GM18858 (cell line): Measurements from ENCODE around the gene PRPSAP1.
"Not testable (repeated sequence)": the region's sequence is repeated elsewhere in the genome, so short reads cannot be mapped to it uniquely, and the experiment has no call there.

Source experiments
- ATAC-seq: cut with Tn5 transposase; IDR thresholded peaks from one replicate; pipeline ENCODE4 v1.9.1; 2021; ENCODE audit not compliant: unreplicated experiment

The PRPSAP1 gene

GRCh38 chr17:76327696-76328095, 26.0 kb downstream of the PRPSAP1 start:
- no peak for ATAC-seq

DNA sequence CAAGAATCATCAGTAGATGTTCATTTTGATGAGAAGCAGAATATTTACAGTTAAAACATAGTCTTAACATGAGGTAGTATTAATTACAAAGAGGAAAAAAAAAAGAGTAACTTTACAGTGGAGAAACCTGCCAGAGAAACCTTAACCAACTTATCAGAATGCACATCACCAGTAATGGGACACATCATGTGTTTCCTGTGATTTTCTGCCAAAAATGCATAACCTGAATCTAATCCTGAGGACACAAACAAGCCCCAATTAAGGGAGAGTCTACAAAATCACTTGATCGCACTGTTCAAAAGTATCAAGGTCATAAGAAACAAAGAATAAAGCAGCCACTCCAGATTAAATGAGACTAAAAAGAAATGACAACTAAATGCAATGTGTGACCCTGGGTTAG, 27.4 kb downstream of the PRPSAP1 start:
- no peak for ATAC-seq

DNA sequence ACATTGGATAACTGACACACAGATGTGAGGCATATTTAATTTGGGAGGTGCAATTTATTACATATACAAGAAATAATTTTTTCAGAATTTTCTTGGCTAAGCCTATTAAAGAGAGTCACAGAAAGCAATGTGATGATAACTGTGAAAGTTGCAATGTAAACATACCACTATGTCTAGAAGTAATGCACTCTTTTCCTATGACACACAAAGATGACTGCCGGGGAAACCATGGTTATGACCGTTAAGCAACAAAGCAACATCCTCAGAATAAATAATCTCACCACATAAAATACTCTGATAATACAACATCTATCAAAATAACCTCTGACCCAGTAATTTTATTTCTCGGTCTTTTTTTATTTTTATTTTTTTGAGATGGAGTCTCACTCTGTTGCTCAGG, 35.1 kb downstream of the PRPSAP1 start:
- ATAC-seq, result no peak

DNA sequence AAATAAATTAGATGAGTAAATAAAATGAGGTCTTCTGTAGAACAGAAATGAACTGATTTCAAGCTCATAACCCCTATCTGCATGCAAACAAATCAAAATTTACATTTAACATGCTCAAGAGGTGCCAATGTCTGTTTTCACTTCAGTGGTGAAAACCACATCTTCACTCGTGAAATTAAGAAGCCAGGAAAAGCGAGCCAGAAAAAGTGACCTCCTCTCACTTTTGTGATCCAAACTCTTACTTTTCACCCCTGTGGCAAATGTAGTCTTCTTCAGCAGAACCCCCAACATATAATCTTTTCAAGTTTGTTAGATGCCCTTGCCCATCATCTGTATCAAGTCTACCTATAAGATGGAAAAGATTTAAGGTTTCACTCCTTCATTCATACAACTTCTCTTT, 36.2 kb downstream of the PRPSAP1 start:
- no peak for ATAC-seq

- no peak for ATAC-seq
Measured at GRCh38 chr17:76314392-76315227, 39.1 kb downstream of the PRPSAP1 start.

DNA sequence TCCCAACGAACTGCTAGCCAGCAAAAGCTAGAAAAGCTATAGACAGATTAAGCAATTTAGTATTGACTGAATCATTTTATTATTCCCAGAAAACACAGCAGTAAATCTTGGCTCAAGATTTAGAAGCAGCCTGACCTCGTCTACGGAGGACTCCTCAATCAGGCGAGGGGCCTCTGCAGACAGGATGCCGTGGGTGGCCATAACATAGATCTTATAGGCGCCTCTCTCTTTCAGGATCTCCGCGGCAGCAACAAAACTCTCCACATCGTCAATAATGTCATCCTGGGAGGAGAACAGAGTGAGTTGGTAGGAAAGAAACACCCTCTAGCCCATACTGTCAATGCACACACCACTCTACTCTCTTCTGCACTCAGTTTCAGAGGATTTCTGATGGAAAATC, 41.0 kb downstream of the PRPSAP1 start:
- ATAC-seq, result no peak

- ATAC-seq, result no peak
Measured at GRCh38 chr17:76309461-76309860, 44.3 kb downstream of the PRPSAP1 start.

GRCh38 chr17:76307966-76308338, 45.8 kb downstream of the PRPSAP1 start, which contains the start of gene QRICH2:
QRICH2 (minus strand) TSS chr17:76308276; CDS start chr17:76307998, 278 bp downstream.
- no peak for ATAC-seq

DNA sequence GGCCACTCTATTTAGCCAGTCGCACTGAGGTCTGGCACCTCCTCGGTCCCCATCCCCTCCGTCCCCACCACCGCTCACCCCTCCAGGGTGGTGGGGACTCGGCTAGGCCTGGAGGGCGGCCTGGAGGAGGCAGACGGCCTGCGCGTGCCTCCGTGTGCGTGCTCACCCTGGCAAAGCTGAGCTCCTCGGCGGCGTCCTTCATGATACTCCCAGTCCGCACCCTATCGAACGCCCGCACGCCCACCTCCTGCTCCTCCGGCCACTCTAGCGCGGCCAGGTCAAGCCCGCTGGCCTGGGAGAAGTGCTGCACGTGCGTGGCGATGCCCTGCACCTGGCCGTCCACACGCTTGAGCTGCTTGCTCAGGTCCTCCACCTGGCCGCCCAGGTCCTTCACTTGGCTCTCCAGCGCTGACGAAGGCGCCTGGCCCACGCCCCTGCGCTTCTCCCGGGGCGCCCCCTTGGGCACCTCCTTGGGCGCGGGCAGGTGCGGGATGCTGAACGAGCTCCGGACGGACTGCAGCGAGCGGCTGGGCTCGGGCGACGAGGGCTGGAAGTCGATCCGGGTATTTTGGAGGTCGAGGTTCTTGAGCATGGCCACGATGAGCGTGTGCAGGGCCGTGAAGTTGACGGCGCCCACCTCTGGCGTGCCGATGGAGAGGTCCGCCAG, 46.3 kb downstream of the PRPSAP1 start:
- no peak for ATAC-seq

DNA sequence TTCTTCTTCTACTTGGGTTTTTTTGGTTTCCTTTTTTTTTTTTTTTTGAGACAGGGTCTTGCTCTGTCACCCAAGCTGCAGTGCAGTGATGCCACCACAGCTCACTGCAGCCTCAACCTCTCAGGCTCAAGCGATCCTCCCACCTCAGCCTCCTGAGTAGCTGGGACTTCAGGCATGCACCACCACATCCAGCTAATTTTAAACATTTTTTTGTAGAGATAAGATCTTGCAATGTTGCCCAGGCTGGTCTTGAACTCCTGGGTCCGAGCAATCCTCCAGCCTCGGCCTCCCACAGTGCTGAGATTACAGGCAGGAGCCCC, 48.6 kb downstream of the PRPSAP1 start:
- ATAC-seq, result not testable (repeated sequence)

DNA sequence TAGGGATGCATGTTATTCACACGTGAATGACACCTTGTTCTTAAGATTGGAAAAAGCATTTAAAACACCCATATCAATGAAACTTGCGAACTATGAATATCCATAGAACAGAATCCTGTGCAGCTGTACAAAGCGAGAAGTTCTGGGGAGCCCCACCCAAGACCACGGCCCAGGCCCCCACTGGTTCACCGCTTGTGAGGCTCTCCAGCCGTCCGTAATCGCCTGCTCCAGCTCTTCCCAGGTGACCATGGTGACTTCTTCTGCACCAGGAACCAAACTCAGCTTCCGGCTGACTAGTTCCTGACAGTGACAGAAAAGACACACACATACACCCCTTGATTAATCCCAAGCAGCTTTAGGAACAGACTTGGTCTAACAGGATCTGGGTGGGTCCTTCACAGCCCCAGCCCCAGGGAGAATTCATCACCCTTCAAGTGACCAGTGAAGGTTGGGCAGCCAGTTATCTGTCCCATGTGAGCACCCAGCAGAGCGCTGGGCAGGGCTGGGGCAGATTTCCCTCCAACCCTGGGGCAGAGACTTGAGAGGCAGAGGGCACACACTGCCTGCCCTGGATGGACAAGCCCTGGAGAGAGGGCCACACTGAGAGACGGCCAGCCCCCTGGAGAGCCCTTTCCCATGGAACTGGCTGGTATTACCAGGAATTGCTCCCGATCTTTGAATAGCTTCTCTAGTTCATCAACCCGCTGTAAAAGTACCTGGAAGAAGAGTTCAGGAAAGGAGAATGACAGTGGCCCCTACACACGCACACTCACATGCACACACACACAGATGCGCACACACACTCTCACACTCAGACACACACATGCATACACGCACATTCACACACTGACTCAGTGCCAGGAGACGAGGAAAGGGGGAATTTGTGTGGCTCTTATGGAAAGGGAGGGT, 49.2 kb downstream of the PRPSAP1 start:
- no peak for ATAC-seq

DNA sequence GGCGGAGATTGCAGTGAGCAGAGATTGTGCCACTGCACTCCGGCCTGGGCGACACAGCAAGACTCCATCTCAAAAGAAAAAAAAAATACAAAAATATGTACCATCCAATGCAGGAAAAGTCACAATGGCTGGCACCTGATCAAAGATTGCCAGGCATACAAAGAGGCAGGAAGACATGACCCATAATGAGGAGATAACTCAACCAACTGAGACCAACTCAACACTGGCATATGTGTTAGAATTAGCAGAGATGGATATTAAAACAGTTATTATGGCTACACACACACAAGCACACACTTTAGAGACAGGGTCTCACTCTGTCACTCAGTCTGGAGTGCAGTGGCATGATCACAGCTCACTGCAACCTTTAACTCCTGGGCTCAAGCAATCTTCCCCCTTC, 56.3 kb downstream of the PRPSAP1 start:
- no peak for ATAC-seq

DNA sequence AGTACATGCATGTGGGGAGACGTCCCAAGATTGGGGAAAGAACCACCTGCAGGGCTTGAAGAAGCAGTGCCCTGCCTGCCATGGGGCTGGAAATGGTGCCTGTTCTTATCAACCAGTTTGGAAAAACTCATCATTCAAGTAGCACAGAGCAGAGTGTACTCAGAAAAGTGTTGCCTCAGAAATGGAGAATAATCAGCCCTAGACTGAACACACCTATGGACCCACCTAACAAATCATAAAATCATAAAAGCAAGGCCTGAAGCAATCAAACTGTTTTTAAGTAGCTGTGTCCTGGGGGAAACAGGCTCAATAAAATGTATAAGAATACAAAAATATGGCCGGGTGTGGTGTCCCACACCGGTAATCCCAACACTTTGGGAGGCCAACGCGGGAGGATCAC, 56.8 kb downstream of the PRPSAP1 start:
- ATAC-seq, result no peak

GRCh38 chr17:76296186-76296585, 57.5 kb downstream of the PRPSAP1 start:
- ATAC-seq, result no peak

GRCh38 chr17:76293106-76293505, 60.6 kb downstream of the PRPSAP1 start:
- ATAC-seq, result no peak

DNA sequence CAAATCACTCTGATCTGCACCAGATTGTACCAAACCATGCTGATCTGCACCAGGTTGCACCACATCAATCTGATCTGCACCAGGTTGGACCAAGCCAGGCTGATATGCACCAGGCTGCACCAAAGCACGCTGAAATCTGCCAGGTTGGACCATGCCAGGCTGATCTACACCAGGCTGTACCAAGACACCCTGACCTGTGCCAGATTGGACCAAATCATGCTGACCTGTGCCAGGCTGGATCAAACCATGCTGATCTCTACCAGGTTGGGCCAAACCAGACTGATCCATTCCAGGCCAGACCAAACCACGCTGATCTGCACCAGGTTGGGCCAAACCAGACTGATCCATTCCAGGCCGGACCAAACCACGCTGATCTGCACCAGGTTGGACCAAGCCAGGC, 61.1 kb downstream of the PRPSAP1 start:
- ATAC-seq, result no peak

DNA sequence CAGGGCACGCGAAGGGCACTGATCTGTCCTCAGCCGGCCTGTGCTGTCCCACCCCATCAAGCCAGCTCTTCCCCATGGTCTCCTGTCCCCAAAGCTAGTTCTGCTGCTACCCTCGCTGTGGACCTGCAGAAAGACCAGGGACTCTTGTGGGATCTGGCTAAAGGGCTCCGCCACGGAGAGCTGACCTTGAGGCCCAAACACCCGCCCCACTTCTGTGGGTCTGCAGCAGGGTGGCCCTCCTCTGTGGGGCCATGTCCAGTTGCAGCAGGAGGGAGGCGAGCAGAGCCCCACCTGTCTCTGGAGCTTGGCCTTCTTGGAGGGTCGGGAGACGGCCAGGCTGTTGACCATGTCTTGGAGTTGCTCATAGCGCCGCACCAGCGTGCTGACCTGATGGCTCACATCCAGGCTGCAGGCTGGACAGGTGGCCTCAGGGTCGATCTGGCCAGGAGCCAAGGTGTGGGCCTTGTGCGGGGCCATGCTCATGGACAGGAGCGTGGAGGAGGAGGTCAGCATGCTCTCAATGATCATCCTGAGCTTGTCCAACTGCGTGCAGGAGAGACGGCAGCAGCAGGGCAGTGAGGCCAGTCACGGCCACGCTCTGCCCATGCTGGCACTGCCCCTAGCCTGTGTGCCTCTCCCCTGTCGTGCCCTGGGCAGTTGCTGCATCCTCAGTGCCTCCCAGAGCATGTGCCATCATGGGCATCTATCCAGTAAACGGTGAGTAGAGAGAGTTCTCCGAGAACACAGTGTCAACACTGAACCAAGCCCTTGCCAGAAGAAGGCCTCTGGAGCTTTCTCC, 71.9 kb downstream of the PRPSAP1 start:
- ATAC-seq, result no peak

DNA sequence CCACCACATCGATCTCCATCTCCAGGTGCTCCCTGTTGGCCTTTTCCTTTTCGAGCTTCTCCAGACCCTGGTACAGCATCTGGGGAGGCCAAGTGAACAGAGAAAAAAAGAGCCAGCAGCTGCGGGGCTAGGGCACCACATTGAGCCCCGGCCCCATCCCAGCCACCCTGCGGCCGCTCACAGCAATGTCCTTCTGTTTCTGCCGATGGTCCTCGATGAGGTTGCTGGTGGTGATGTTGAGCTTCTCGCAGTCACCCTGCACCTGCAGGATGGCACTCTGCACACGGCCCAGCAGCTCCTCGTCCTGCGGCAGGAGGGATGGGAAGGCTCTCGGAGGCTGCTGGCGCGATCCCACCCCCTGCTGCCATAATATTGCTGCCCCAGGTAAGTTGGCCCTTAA, 73.1 kb downstream of the PRPSAP1 start:
- ATAC-seq, result no peak

DNA sequence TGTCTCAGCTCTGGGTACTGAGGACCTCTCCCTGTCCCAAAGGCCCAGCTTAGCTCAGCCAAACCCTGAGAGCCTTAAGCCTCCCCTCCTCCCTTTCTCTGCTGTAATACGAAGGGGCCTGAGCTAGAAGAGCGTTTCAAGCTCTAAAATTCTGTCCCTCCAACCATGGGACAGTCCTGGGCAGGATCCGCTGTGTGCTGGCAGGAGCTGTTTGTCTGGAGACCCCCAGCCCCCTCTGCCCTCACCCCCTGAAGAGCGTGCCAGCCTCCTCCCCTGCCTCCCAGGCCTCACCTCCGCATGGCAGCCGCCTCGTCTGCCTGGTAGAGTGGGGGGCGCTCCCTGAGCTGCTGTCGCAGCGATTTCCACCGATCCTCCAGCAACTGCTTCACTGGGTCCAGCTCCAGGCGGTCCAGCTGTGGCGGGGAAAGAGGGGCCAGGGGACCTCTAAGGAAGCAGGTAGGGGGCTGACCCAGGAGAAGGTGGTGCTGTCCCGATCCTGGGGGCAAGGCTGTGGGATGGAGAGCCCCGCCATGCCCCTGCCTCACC, 73.9 kb downstream of the PRPSAP1 start:
- no peak for ATAC-seq

DNA sequence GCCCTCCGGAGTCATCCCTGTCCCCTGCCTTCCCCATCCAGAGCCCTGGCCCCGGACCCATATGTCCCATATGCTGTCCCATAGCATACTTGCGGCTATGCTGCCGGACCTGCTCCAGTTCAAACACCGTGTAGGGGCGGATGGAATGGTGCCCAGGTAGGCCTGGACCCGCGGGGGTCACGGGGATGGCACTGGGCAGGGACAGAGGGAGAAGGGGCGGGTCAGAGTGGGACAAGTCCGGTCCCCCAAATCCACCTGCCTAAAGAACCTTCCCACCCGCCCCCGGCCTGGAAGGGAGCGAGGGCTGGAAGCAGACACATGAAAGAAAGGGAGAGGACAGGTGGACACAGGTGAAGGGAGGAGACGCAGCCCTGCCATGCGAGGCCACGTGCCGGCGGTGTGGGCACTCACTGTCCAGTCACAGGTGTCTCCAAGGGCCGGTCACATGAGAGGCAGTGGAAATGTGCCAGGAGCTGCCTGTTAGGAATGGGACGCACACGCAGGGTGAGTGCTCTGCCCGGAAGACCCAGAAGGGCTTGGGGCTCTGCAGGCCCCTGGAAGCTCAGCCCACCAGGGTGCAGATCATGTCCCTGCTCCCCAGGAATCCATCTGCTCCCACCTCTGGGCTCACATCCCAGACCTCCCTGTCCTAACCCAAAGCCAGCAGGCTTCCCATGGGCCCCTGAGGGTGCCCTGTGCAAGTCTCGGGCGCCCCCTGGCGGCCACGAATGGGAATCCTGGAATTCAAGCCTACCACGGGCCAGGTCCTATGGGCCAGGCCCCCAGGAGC, 74.6 kb downstream of the PRPSAP1 start:
- peak; percentile 52 for ATAC-seq
